Aorta (tissue), 5 donors: ENCODE results near the gene NCAM2. TPM values are rescaled to one million over a fixed set of nuclear protein-coding genes. Genes with fewer than 3 reads are reported as not detected.

Source experiments
- ATAC-seq: fragments of 200-7000 bp; cut with Tn5 transposase; one replicate; pipeline ENCODE4 v1.9.1; 2022; ENCODE audit warnings: moderate library complexity; ENCODE audit not compliant: low FRiP score
- DNase-seq, 2 donors: peaks; one replicate each; pipeline ENCODE4 v3.0.0-alpha.2; 2020
- H3K27ac ChIP-seq, 2 donors: one replicate each; pipeline ENCODE4 v1.5.1; 2013; ENCODE audit warnings: low read length in 2 of 2, mild to moderate bottlenecking in 2 of 2, moderate library complexity in 2 of 2, control low read depth in 1 of 2, inconsistent platforms in 1 of 2, low read depth in 1 of 2
- H3K27me3 ChIP-seq, 2 donors: one replicate each; pipeline ENCODE4 v1.6.1; 2013; ENCODE audit warnings: control low read depth in 1 of 2, low read length in 1 of 2, mild to moderate bottlenecking in 1 of 2, moderate library complexity in 1 of 2; ENCODE audit not compliant: insufficient read depth in 2 of 2, control insufficient read depth in 1 of 2
- H3K36me3 ChIP-seq, 2 donors: one replicate each; pipeline ENCODE4 v1.6.1; 2013; ENCODE audit warnings: control low read depth in 1 of 2, low read length in 1 of 2, mild to moderate bottlenecking in 1 of 2; ENCODE audit not compliant: insufficient read depth in 2 of 2, control insufficient read depth in 1 of 2
- H3K4me1 ChIP-seq, 2 donors: one replicate each; pipeline ENCODE4 v1.6.1; 2013; ENCODE audit warnings: low read length in 2 of 2, control low read depth in 1 of 2, mild to moderate bottlenecking in 1 of 2, moderate library complexity in 1 of 2; ENCODE audit not compliant: insufficient read depth in 2 of 2, control insufficient read depth in 1 of 2
- H3K4me3 ChIP-seq, 2 donors: one replicate each; pipeline ENCODE4 v1.5.1; 2013; ENCODE audit warnings: low read length in 2 of 2, control low read depth in 1 of 2, mild to moderate bottlenecking in 1 of 2
- H3K9me3 ChIP-seq: one replicate; pipeline ENCODE4 v1.6.1; 2013; ENCODE audit warnings: mild to moderate bottlenecking, low read length; ENCODE audit not compliant: control insufficient read depth
- whole genome bisulfite sequencing, 2 donors: extraction: QIAGEN DNeasy Blood & Tissue Kit; methylation state at CpG; one replicate each; pipeline ENCODE4 v1.1.7; 2013; 5-methylcytosine and 5-hydroxymethylcytosine counted together
- intact Hi-C, 2 donors: fragments of 100-400 bp; cut with DNase I; formaldehyde crosslinking; loops; one replicate each; pipeline versions ENCODE4 v1.14.2 to v1.15.0; 2022
- polyA plus RNA-seq, 2 donors: library from polyadenylated mRNA; stranded (reverse); fragments of 200-250 nt; gene quantifications; one replicate each; pipeline ENCODE4 v1.2.3, GENCODE V29; 2013
- total RNA-seq, 2 donors: library from RNA; stranded (reverse); fragmentation: NEBNext Ultra II Directional; extraction: Animal tissue kit (Norgen Biotek cat#: 25700); gene quantifications; one replicate each; pipeline ENCODE4 v1.2.1, GENCODE V29; 2021
- donor health status: healthy with polysubstance abuse.
- donor health status: Bipolar disorder and iron deficiency.
- donor health status: DM: no; HTN: no; CAD: no.
- donor health status: DM: no; HTN: no; CAD: no.
- donor health status: DM: yes; HTN: yes; CAD: no.

Gene NCAM2
- total and polyA plus RNA-seq, 4 donors = 0.13 to 8.7 (median 2.7) TPM

DNA sequence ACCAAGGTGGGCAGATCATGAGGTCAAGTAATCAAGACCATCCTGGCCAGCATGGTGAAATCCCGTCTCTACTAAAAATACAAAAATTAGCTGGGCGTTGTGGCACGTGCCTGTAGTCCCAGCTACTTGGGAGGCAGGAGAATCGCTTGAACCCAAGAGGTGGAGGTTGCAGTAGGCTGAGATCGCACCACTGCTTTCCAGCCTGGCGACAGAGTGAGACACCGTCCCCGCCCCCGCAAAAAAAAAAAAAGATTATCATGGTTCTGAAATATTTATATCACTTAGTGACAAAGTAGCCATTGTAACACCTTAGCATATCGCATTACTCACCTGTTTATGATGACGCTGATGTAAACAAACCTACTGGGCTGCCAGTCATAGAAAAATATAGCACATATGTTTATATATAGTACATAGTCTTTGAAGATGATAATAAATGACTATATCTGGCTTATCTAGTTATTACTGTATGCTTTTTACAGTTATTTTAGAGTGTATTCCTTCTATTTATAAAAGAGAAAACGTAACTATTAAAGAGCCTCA is 160.2 kb downstream of the NCAM2 start:
- no peak overlapping the region for H3K4me3 ChIP-seq
- H3K27ac ChIP-seq = no peak overlapping the region
- WGBS, 2 donors = 93 to 95% methylated on average over 12 of the region's 12 CpGs
- no peaks in the 10 kb centered on the region for H3K27me3 ChIP-seq
- DNase-seq (no peak), ATAC-seq (no peak)
- no peaks in the 10 kb centered on the region for H3K4me1 ChIP-seq
- intact Hi-C loops = no loop called here
- H3K36me3 ChIP-seq = no peaks in the 10 kb centered on the region
- H3K9me3 ChIP-seq = no peaks in the 10 kb centered on the region

DNA sequence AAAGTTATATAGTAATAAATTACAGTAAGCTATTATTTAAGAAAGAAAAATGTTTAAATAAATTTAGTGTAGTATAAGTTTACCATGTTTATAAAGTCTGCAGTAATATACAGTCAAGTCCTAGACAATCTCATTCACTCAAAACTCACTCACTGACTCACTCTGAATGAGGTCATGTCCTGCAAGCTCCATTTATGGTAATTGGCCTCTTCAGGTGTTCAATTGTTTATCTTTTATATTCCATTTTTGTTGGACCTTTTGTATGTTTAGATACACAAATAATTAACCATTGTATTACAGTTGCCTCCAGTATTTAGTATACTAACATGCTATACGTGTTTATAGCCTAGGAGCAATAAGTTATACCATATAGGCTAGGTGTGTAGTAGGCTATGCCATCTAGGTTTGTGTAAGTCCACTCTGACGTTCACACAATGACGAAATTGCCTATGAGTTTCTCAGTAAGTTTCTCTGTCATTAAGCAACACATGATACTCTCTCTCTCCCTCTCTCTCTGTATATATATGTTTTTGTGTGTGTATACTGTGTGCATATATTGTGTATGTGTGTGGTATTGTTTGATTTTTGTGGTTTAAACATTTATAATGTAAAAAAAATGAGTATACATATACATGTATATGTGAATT is 161.2 kb downstream of the NCAM2 start:
- WGBS, 2 donors = 88 to 91% methylated on average over 3 of the region's 3 CpGs
- H3K4me3 ChIP-seq = no peak overlapping the region
- no peak overlapping the region for H3K27ac ChIP-seq
- no peaks in the 10 kb centered on the region for H3K27me3 ChIP-seq
- H3K36me3 ChIP-seq = no peaks in the 10 kb centered on the region
- DNase-seq (no peak), ATAC-seq (no peak)
- intact Hi-C loops = no loop called here
- no peaks in the 10 kb centered on the region for H3K9me3 ChIP-seq
- no peaks in the 10 kb centered on the region for H3K4me1 ChIP-seq

DNA sequence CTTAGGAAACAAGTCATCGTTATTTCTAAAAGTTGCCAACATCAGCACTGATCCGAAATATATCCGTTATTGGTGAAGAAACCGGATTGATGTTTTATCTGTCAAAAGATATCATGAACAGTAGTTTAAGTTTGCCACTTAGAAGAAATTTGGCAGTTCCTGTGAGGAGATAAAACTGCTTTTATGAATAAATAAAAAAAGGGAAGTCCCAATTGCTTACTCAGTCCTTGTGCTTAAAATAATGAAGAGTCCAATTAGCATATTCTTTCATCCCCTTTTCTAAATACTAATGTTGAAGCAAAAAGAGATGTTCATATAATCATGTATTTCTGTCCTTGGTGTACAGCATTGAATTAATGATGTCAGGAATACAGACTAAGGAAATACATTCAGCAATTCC is 164.6 kb downstream of the NCAM2 start:
- Histone ChIP-seq H3K4me1 (peaks cover 0 to 4% of the 10 kb centered on the region in 2 donors), H3K4me3 (no peak overlapping the region), H3K9me3 (no peaks in the 10 kb centered on the region), H3K27ac (no peak overlapping the region), H3K36me3 (no peaks in the 10 kb centered on the region), H3K27me3 (no peaks in the 10 kb centered on the region)
- 85% methylated on average over 4 of the region's 4 CpGs for WGBS, 2 donors
- intact Hi-C loops = loop anchor here in 1 of 2 donors (10.0 kb wide), 1 partner anchor 212 kb away; no protein-coding TSS in a partner anchor
- ATAC-seq (no peak), DNase-seq (no peak)

- ATAC-seq (no peak), DNase-seq (peak in 1 of 2 donors; percentile 24)
- no peaks in the 10 kb centered on the region for H3K27me3 ChIP-seq
- H3K36me3 ChIP-seq = no peaks in the 10 kb centered on the region
- H3K4me3 ChIP-seq = no peak overlapping the region
- no peak overlapping the region for H3K27ac ChIP-seq
- no peaks in the 10 kb centered on the region for H3K9me3 ChIP-seq
- peaks cover 0 to 4% of the 10 kb centered on the region in 2 donors for H3K4me1 ChIP-seq
- 27 to 42% methylated on average over 1 of the region's 1 CpG for WGBS, 2 donors
- intact Hi-C loops = loop anchor here in 1 of 2 donors (2.0 to 10.0 kb wide), 2 partner anchors 37 to 211 kb away; no protein-coding TSS in a partner anchor
Observed at GRCh38 chr21:21163904-21164303, 165.7 kb downstream of the NCAM2 start.

GRCh38 chr21:21165063-21165645 is 166.9 kb downstream of the NCAM2 start:
- Histone ChIP-seq H3K27ac (no peak overlapping the region), H3K27me3 (no peaks in the 10 kb centered on the region), H3K9me3 (no peaks in the 10 kb centered on the region), H3K4me3 (no peak overlapping the region), H3K36me3 (no peaks in the 10 kb centered on the region), H3K4me1 (peaks cover 0 to 4% of the 10 kb centered on the region in 2 donors)
- intact Hi-C loops = loop anchor here in 1 of 2 donors (2.0 to 10.0 kb wide), 2 partner anchors 36 to 210 kb away; no protein-coding TSS in a partner anchor
- peak; percentile 55 to 69 for DNase-seq
- WGBS, 2 donors = 6 to 9% methylated on average over 2 of the region's 2 CpGs
- peak; percentile 82 for ATAC-seq

DNA sequence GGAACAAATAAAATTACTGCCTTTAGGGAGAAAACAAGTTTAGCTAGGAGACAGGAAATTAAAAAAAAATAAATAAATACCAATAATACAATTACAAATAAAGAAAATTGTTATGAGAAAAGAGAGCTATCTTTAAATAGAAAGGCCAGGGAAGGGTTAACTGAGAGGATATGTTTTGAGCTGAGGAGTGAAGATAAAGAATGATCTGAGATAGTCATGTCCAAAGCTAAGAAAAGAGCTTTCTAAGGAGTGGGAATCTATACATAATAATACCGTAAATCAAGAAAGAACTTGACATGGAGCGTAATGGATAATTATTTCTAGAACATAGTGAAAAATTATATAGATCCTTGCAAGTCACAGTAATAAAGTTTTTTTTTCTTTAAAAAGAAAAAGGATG is 176.5 kb downstream of the NCAM2 start:
- no peaks in the 10 kb centered on the region for H3K36me3 ChIP-seq
- H3K27me3 ChIP-seq = no peaks in the 10 kb centered on the region
- intact Hi-C loops = no loop called here
- no peak overlapping the region for H3K27ac ChIP-seq
- ATAC-seq (no peak), DNase-seq (no peak)
- no peaks in the 10 kb centered on the region for H3K4me1 ChIP-seq
- no peak overlapping the region for H3K4me3 ChIP-seq
- WGBS, 2 donors = 65 to 78% methylated on average over 2 of the region's 2 CpGs
- H3K9me3 ChIP-seq = no peaks in the 10 kb centered on the region

GRCh38 chr21:21175798-21176334 is 177.7 kb downstream of the NCAM2 start:
- DNase-seq (no peak), ATAC-seq (no peak)
- H3K27me3 ChIP-seq = no peaks in the 10 kb centered on the region
- intact Hi-C loops = no loop called here
- no peak overlapping the region for H3K4me3 ChIP-seq
- no peaks in the 10 kb centered on the region for H3K9me3 ChIP-seq
- WGBS, 2 donors = 0 to 7% methylated on average over 1 of the region's 1 CpG
- H3K4me1 ChIP-seq = no peaks in the 10 kb centered on the region
- H3K36me3 ChIP-seq = no peaks in the 10 kb centered on the region
- H3K27ac ChIP-seq = no peak overlapping the region

- Histone ChIP-seq H3K9me3 (no peaks in the 10 kb centered on the region), H3K27ac (no peak overlapping the region), H3K4me1 (no peaks in the 10 kb centered on the region), H3K4me3 (no peak overlapping the region), H3K27me3 (no peaks in the 10 kb centered on the region), H3K36me3 (no peaks in the 10 kb centered on the region)
- DNase-seq (no peak), ATAC-seq (no peak)
- WGBS, 2 donors = 84 to 85% methylated on average over 1 of the region's 1 CpG
- intact Hi-C loops = no loop called here
Observed at GRCh38 chr21:21177353-21177986, 179.3 kb downstream of the NCAM2 start.
